Transverse colon (tissue), 4 donors: ENCODE results near the gene ENTPD8. TPM values are rescaled to one million over a fixed set of nuclear protein-coding genes. Genes with fewer than 3 reads are reported as not detected.

Source experiments
- DNase-seq: peaks from one replicate; pipeline ENCODE4 v3.0.0-alpha.2; 2019
- H3K27ac ChIP-seq, 4 donors: fragments of 200-600 bp; sonication (generic); 2 replicates each; pipeline ENCODE4 v1.5.1; 2016 to 2018; ENCODE audit warnings: inconsistent platforms in 4 of 4
- H3K27me3 ChIP-seq: fragments of 200-600 bp; sonication (generic); 2 replicates; pipeline ENCODE4 v1.5.1; 2017; ENCODE audit warnings: inconsistent platforms
- H3K36me3 ChIP-seq, 4 donors: fragments of 200-600 bp; sonication (generic); 2 replicates each; pipeline ENCODE4 v1.5.1; 2017 to 2019; ENCODE audit warnings: inconsistent platforms in 4 of 4
- H3K4me1 ChIP-seq, 4 donors: fragments of 200-600 bp; sonication (generic); 2 replicates each; pipeline ENCODE4 v1.5.1; 2017 to 2020; ENCODE audit warnings: inconsistent platforms in 4 of 4
- H3K4me3 ChIP-seq, 4 donors: fragments of 200-600 bp; sonication (generic); 1 replicate in 1 of 4; 2 replicates in 3 of 4; pipeline versions ENCODE4 v1.5.1 to v1.6.1; 2017 to 2019; ENCODE audit warnings: inconsistent platforms in 4 of 4
- H3K9me3 ChIP-seq, 2 donors: fragments of 200-600 bp; sonication (generic); 2 replicates each; pipeline ENCODE4 v1.5.1; 2017 to 2019; ENCODE audit warnings: inconsistent platforms in 2 of 2
- CTCF ChIP-seq, 5 experiments: fragments of 200-600 bp in 3 of 5; fragments of 450-650 bp in 2 of 5; sonication (generic) in 3 of 5; IDR thresholded peaks; 1 replicate in 2 of 5; 2 replicates in 3 of 5; pipeline ENCODE4 v1.5.1; 2016 to 2017; ENCODE audit warnings: antibody characterized with exemption in 5 of 5, inconsistent platforms in 3 of 5, mild to moderate bottlenecking in 2 of 5, moderate library complexity in 1 of 5
- EP300 ChIP-seq: sonication (generic); formaldehyde crosslinking; IDR thresholded peaks from one replicate; pipeline ENCODE4 v1.6.1; 2017; ENCODE audit warnings: antibody characterized with exemption, low read depth
- POLR2A ChIP-seq: fragments of 450-650 bp; IDR thresholded peaks from one replicate; pipeline ENCODE4 v1.6.1; 2016; ENCODE audit warnings: antibody characterized with exemption, mild to moderate bottlenecking, moderate library complexity
- POLR2AphosphoS5 ChIP-seq, 3 donors: sonication (generic); formaldehyde crosslinking; IDR thresholded peaks; one replicate each; pipeline ENCODE4 v1.6.1; 2016; ENCODE audit warnings: antibody characterized with exemption in 3 of 3
- WGBS, 2 donors: methylation state at CpG; one replicate each; pipeline ENCODE4 v1.1.5; 2018; ENCODE audit warnings: low coverage in 1 of 2; 5-methylcytosine and 5-hydroxymethylcytosine counted together
- in situ Hi-C, 4 donors: fragments of 200-750 bp; cut with MboI; loops; one replicate each; pipeline versions ENCODE4 v1.15.0 to v1.15.1; 2017; ENCODE audit warnings: low sequenced_read_pairs in 3 of 4, low pct_ligation_motif_present in 1 of 4, low pct_unique_long_range_greater_than_20kb in 1 of 4
- intact Hi-C: fragments of 100-400 bp; cut with DNase I; formaldehyde crosslinking; loops from one replicate; pipeline ENCODE4 v1.15.1; 2023; ENCODE audit warnings: low total_unique reads
- total RNA-seq, 4 donors: library from RNA; depleted of rRNA; stranded (reverse); fragments of >200 nt; gene quantifications; one replicate each; pipeline ENCODE4 v1.1.0, GENCODE V29; 2016

The ENTPD8 gene
- total RNA-seq, 4 donors from 2014 or later = 20.7 to 109 (median 63.8) TPM

GRCh38 chr9:137406876-137407589 lies 34.1 kb downstream of the ENTPD8 start:
- Histone ChIP-seq H3K36me3 (no peaks in the 10 kb centered on the region), H3K4me1 (peaks cover 19 to 47% (median 28%) of the 10 kb centered on the region in 4 donors), H3K4me3 (peak overlapping the region in 3 of 4 donors; percentile 9 to 47 (median 38)), H3K9me3 (no peaks in the 10 kb centered on the region), H3K27me3 (no peaks in the 10 kb centered on the region), H3K27ac (peak overlapping the region; percentile 49 to 64 (median 54))
- WGBS, 2 donors = 1% methylated on average over 32 of the region's 63 CpGs; no CpG with 5 or more reads in 1 of the 2 donors
- DNase-seq = peak; percentile 79
- intact Hi-C loops (no loop called here), in situ Hi-C loops (loop anchor here (10.0 to 25.0 kb wide), 2 partner anchors 120 to 122 kb away; partner anchors contain the start of gene TOR4A (in 2 of the 4))
- TF ChIP-seq POLR2A (no peak), POLR2AphosphoS5 (IDR thresholded peaks at IDR 0.05) (no peak), CTCF (IDR thresholded peaks at IDR 0.05) (peak; percentile 58 to 93 (median 78)), EP300 (no peak)

DNA sequence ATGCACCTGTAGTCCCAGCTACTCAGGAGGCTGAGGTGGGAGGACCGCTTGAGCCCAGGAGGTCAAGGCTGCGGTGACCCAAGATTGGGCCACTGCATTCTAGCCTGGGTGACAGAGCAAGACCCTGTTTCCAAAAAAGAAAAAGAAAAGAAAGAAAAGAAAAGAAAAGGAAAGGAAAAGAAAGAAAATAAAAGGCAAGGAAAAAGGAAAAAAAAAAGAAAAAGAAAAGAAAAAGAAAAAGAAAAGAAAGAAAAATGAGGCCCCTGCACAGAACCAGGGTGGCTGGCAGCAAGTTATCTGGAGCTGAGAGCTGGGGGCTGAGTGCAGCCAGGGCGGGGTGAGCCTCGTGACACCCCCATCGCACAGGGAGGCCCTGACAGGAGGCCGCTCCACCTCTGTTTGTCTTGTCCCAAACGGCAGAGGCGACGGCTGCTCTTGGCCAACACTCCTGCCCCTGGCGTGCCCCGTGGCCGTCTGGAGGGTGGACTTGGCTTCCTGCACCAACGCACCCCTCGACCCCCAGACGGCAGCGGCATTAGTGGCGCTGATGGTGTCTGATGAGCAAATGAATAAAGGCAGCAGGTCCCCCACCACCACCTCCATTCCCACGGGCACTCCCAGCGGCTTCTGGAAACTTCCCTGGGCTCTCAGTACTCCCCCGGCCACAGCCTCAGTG lies 34.9 kb downstream of the ENTPD8 start:
- intact Hi-C loops (no loop called here), in situ Hi-C loops (loop anchor here (10.0 to 25.0 kb wide), 2 partner anchors 119 to 121 kb away; partner anchors contain the start of gene TOR4A (in 2 of the 4))
- 58 to 59% methylated on average over 12 to 20 of the region's 20 CpGs for WGBS, 2 donors
- no peaks in the 10 kb centered on the region for H3K9me3 ChIP-seq
- H3K27me3 ChIP-seq = no peaks in the 10 kb centered on the region
- TF ChIP-seq POLR2A = no peak
- no peak for TF ChIP-seq CTCF (IDR thresholded peaks at IDR 0.05)
- TF ChIP-seq POLR2AphosphoS5 (IDR thresholded peaks at IDR 0.05) = no peak
- no peak for TF ChIP-seq EP300
- DNase-seq = no peak
- H3K4me3 ChIP-seq = peak overlapping the region in 3 of 4 donors; percentile 9 to 47 (median 38)
- H3K4me1 ChIP-seq = peaks cover 13 to 40% (median 23%) of the 10 kb centered on the region in 4 donors
- H3K27ac ChIP-seq = peak overlapping the region in 3 of 4 donors; percentile 49 to 64 (median 57)
- H3K36me3 ChIP-seq = no peaks in the 10 kb centered on the region

GRCh38 chr9:137405677-137406081 lies 35.5 kb downstream of the ENTPD8 start:
- intact Hi-C loops (no loop called here), in situ Hi-C loops (loop anchor here (10.0 to 25.0 kb wide), 2 partner anchors 118 to 121 kb away; partner anchors contain the start of gene TOR4A (in 2 of the 4))
- H3K36me3 ChIP-seq = no peaks in the 10 kb centered on the region
- 91 to 94% methylated on average over 2 to 10 of the region's 11 CpGs for WGBS, 2 donors
- no peak for DNase-seq
- H3K4me3 ChIP-seq = no peak overlapping the region
- no peaks in the 10 kb centered on the region for H3K9me3 ChIP-seq
- H3K27ac ChIP-seq = no peak overlapping the region
- TF ChIP-seq POLR2AphosphoS5 (IDR thresholded peaks at IDR 0.05) (no peak), EP300 (no peak), CTCF (IDR thresholded peaks at IDR 0.05) (no peak), POLR2A (no peak)
- no peaks in the 10 kb centered on the region for H3K27me3 ChIP-seq
- H3K4me1 ChIP-seq = peaks cover 8 to 37% (median 22%) of the 10 kb centered on the region in 4 donors

- H3K4me3 ChIP-seq = no peak overlapping the region
- no peaks in the 10 kb centered on the region for H3K27me3 ChIP-seq
- TF ChIP-seq POLR2AphosphoS5 (IDR thresholded peaks at IDR 0.05) = no peak
- no peak for TF ChIP-seq POLR2A
- TF ChIP-seq EP300 = no peak
- TF ChIP-seq CTCF (IDR thresholded peaks at IDR 0.05) = no peak
- no peaks in the 10 kb centered on the region for H3K36me3 ChIP-seq
- H3K9me3 ChIP-seq = no peaks in the 10 kb centered on the region
- in situ Hi-C loops (loop anchor here (10.0 to 25.0 kb wide), 2 partner anchors 118 to 120 kb away; partner anchors contain the start of gene TOR4A (in 2 of the 4)), intact Hi-C loops (no loop called here)
- peaks cover 8 to 39% (median 24%) of the 10 kb centered on the region in 4 donors for H3K4me1 ChIP-seq
- no peak overlapping the region for H3K27ac ChIP-seq
- DNase-seq = no peak
- WGBS, 2 donors = 95% methylated on average over 23 of the region's 24 CpGs; no CpG with 5 or more reads in 1 of the 2 donors
These were observed 36.1 kb downstream of the ENTPD8 start for GRCh38 chr9:137404961-137405567.
